ENCODE results near the gene VIT.

The VIT gene

GRCh38 chr2:36783246-36783645, 86.7 kb downstream of the VIT start:
- in situ Hi-C loops (cut with MboI; ENCODE audit: low sequenced_read_pairs, unreplicated experiment), result no loop called here
- no peak for DNase-seq (ENCODE audit: low spot score)
- TF ChIP-seq CTCF (IDR thresholded peaks at IDR 0.05; ENCODE audit: borderline replicate concordance, control extremely low read depth, extremely low read depth, insufficient read depth, missing control alignments), result no peak

- peak; percentile 86 for TF ChIP-seq CTCF (IDR thresholded peaks at IDR 0.05; ENCODE audit: borderline replicate concordance, control extremely low read depth, extremely low read depth, insufficient read depth, missing control alignments)
- in situ Hi-C loops (cut with MboI; ENCODE audit: low sequenced_read_pairs, unreplicated experiment), result no loop called here
- peak; percentile 72 for DNase-seq (ENCODE audit: low spot score)
Measured at GRCh38 chr2:36785179-36785795, 88.8 kb downstream of the VIT start.

GRCh38 chr2:36789181-36789804, 92.8 kb downstream of the VIT start:
- TF ChIP-seq CTCF (IDR thresholded peaks at IDR 0.05; ENCODE audit: borderline replicate concordance, control extremely low read depth, extremely low read depth, insufficient read depth, missing control alignments), result no peak
- DNase-seq (ENCODE audit: low spot score), result no peak
- in situ Hi-C loops (cut with MboI; ENCODE audit: low sequenced_read_pairs, unreplicated experiment), result no loop called here

- TF ChIP-seq CTCF (IDR thresholded peaks at IDR 0.05; ENCODE audit: borderline replicate concordance, control extremely low read depth, extremely low read depth, insufficient read depth, missing control alignments), result no peak
- no peak for DNase-seq (ENCODE audit: low spot score)
- in situ Hi-C loops (cut with MboI; ENCODE audit: low sequenced_read_pairs, unreplicated experiment), result no loop called here
Measured at GRCh38 chr2:36792951-36793350, 96.4 kb downstream of the VIT start.

GRCh38 chr2:36797324-36798070, 101.0 kb downstream of the VIT start:
- TF ChIP-seq CTCF (IDR thresholded peaks at IDR 0.05; ENCODE audit: borderline replicate concordance, control extremely low read depth, extremely low read depth, insufficient read depth, missing control alignments), result no peak
- DNase-seq (ENCODE audit: low spot score), result no peak
- in situ Hi-C loops (cut with MboI; ENCODE audit: low sequenced_read_pairs, unreplicated experiment), result no loop called here

- no peak for DNase-seq (ENCODE audit: low spot score)
- TF ChIP-seq CTCF (IDR thresholded peaks at IDR 0.05; ENCODE audit: borderline replicate concordance, control extremely low read depth, extremely low read depth, insufficient read depth, missing control alignments), result no peak
- in situ Hi-C loops (cut with MboI; ENCODE audit: low sequenced_read_pairs, unreplicated experiment), result no loop called here
Measured at GRCh38 chr2:36798724-36799123, 102.2 kb downstream of the VIT start.

Measured in GM13976 (cell line).